ENCODE data around the gene PACSIN2.
A peak's percentile ranks its signal among the peaks of the same experiment; 100 is the strongest.
"Not testable (repeated sequence)": the region's sequence is repeated elsewhere in the genome, so short reads cannot be mapped to it uniquely, and the experiment has no call there.

PACSIN2 gene

DNA sequence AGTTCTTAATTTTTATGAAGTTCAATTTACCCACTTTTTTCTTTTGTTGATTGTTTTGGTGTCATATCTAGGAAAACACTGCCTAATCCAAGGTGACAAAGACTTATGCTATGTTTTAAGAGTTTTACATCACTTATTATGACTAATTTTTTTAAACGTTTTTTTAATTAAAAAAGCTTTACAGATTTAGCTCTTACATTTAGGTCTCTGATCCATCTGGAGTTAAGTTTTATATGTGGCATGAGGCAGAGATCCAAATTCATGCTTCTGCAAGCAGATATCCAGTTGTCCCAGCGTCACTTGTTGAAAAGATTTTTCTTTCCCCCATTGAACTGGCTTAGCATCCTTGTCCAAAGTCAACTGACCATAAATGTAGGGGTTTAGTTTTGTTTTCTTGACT is 72.6 kb downstream of the PACSIN2 start:
- POLR2A ChIA-PET = no interaction called here
- no peak for TF ChIP-seq CTCF (IDR thresholded peaks at IDR 0.05; ENCODE audit: control extremely low read depth, extremely low read depth, low read depth, missing control alignments)
- DNase-seq (ENCODE audit: extremely low spot score) = no peak
- CTCF ChIA-PET = no interaction called here

- DNase-seq (ENCODE audit: extremely low spot score) = no peak
- ChIA-PET POLR2A (no interaction called here), CTCF (interaction anchor here (1.8 to 3.2 kb wide), 2 partner anchors 10 to 11 kb away, joined by 4 to 11 read pairs; no protein-coding TSS in a partner anchor)
- TF ChIP-seq CTCF (IDR thresholded peaks at IDR 0.05; ENCODE audit: control extremely low read depth, extremely low read depth, low read depth, missing control alignments) = no peak
These were observed 74.9 kb downstream of the PACSIN2 start for GRCh38 chr22:42939941-42940653.

GRCh38 chr22:42939451-42939881 is 75.5 kb downstream of the PACSIN2 start:
- ChIA-PET POLR2A (no interaction called here), CTCF (interaction anchor here (1.0 to 3.2 kb wide), 4 partner anchors 11 to 72 kb away, joined by 3 to 11 read pairs (median 4); no protein-coding TSS in a partner anchor)
- no peak for DNase-seq (ENCODE audit: extremely low spot score)
- TF ChIP-seq CTCF (IDR thresholded peaks at IDR 0.05; ENCODE audit: control extremely low read depth, extremely low read depth, low read depth, missing control alignments) = no peak

DNA sequence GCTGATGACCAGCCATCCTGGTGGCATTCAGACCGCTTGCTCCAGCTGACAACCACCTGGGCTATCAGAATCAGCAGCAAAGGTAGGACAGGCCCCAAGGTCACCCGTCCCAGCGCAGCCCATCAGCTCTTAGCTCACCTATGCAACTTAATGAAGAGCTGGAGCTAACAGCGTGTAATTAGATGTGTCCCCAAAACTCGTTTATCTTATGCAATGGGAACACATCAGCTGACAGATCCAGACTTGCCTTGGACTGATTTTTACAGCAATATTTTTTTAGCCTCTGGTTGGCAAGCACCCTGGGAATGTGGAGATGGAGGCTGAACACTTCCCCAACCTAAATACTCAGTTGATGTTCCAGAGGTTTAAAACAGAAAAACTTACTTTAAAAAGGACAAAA is 76.0 kb downstream of the PACSIN2 start:
- ChIA-PET CTCF (interaction anchor here (1.0 to 3.2 kb wide), 4 partner anchors 10 to 72 kb away, joined by 3 to 11 read pairs (median 4); no protein-coding TSS in a partner anchor), POLR2A (no interaction called here)
- TF ChIP-seq CTCF (IDR thresholded peaks at IDR 0.05; ENCODE audit: control extremely low read depth, extremely low read depth, low read depth, missing control alignments) = no peak
- no peak for DNase-seq (ENCODE audit: extremely low spot score)

GRCh38 chr22:42938449-42938848 is 76.5 kb downstream of the PACSIN2 start:
- no peak for DNase-seq (ENCODE audit: extremely low spot score)
- ChIA-PET POLR2A (no interaction called here), CTCF (interaction anchor here (1.0 to 3.2 kb wide), 4 partner anchors 10 to 71 kb away, joined by 3 to 11 read pairs (median 4); no protein-coding TSS in a partner anchor)
- no peak for TF ChIP-seq CTCF (IDR thresholded peaks at IDR 0.05; ENCODE audit: control extremely low read depth, extremely low read depth, low read depth, missing control alignments)

DNA sequence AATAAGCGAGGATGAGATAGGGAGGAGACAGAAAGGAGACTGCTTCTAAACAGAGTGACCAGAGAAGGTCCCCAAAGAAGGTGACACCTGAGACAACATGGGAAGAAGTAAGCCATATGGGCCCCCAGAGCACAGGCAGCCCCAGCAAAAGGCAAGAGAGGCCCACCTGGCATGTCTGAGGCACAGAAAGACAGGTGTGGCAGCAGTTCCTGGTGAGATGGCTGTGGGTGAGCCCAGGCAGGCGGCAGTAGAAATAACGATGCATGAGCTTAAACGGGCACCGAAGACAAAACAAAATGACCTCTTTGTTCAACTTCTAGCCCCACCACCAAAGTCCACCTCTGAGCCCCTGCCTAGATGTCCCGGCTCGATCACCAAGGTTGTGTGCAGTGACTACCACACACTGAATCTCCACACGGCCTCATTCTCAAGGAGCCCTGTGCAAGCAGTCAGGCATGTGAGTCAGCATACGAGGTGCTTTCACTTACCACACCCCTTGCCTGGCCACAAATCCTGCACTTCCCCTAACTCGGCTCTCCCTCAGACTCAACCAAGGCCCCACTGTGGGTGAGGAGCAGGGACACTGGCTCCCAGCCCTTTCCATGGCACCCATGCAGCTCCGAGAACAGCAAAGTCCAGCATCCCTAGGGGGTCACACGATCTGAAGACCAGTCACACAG is 77.6 kb downstream of the PACSIN2 start:
- no peak for TF ChIP-seq CTCF (IDR thresholded peaks at IDR 0.05; ENCODE audit: control extremely low read depth, extremely low read depth, low read depth, missing control alignments)
- POLR2A ChIA-PET = no interaction called here
- peak; percentile 62 for DNase-seq (ENCODE audit: extremely low spot score)
- CTCF ChIA-PET = interaction anchor here (3.2 kb wide), 1 partner anchor 13 kb away, joined by 11 read pairs; no protein-coding TSS in a partner anchor

DNA sequence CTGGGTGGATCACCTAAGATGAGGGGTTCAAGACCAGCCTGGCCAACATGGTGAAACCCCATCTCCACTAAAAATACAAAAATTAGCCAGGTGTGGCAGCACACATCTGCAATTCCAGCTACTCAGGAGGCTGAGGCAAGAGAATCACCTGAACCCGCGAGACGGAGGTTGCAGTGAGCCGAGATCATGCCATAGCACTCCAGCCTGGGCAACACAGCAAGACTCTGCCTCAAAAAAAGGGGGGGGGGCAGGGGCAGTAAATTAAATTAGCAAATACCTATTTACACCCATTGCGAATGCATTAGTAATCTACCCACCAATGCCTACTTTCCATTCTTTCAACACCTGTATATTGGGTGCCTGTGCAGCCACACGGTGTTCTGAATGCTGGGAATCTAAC is 78.3 kb downstream of the PACSIN2 start:
- POLR2A ChIA-PET; DNase-seq (ENCODE audit: extremely low spot score): not testable (repeated sequence)
- CTCF ChIA-PET = interaction anchor here (3.2 kb wide), 1 partner anchor 14 kb away, joined by 11 read pairs; no protein-coding TSS in a partner anchor

Data from GM10248 (cell line).